DOHH2 (cell line): ENCODE results near the gene KIF25.

Experiments used
- H3F3A ChIP-seq: fragments of 200-600 bp; sonication (generic), shearing (Covaris generic); 2 replicates; pipeline ENCODE4 v1.6.0; 2016; ENCODE audit warnings: antibody characterized with exemption, mild to moderate bottlenecking; ENCODE audit not compliant: control insufficient read depth, insufficient read depth
- H3K27ac ChIP-seq: fragments of 200-600 bp; sonication (generic); 2 replicates; pipeline ENCODE4 v1.5.1; 2014; ENCODE audit warnings: low read depth, mild to moderate bottlenecking, low read length, moderate library complexity
- H3K27me3 ChIP-seq: fragments of 200-600 bp; sonication (generic); 2 replicates; pipeline ENCODE4 v1.6.1; 2014; ENCODE audit warnings: mild to moderate bottlenecking, low read length, mixed read lengths; ENCODE audit not compliant: control insufficient read depth
- H3K36me3 ChIP-seq: fragments of 200-600 bp; sonication (generic); 2 replicates; pipeline ENCODE4 v1.6.1; 2014; ENCODE audit warnings: mild to moderate bottlenecking, low read length, moderate library complexity, mixed read lengths; ENCODE audit not compliant: control insufficient read depth
- H3K4me1 ChIP-seq: fragments of 200-600 bp; sonication (generic); 2 replicates; pipeline ENCODE4 v1.6.1; 2014; ENCODE audit warnings: mild to moderate bottlenecking, low read length, mixed read lengths; ENCODE audit not compliant: control insufficient read depth
- H3K4me2 ChIP-seq: fragments of 200-600 bp; sonication (generic); 2 replicates; pipeline ENCODE4 v1.6.0; 2014; ENCODE audit warnings: mild to moderate bottlenecking, low read length, moderate library complexity
- H3K4me3 ChIP-seq: fragments of 200-600 bp; sonication (generic); 2 replicates; pipeline ENCODE4 v1.5.1; 2014; ENCODE audit warnings: mild to moderate bottlenecking, low read length, mixed read lengths
- H3K79me2 ChIP-seq: fragments of 200-600 bp; sonication (generic); 2 replicates; pipeline ENCODE4 v1.6.1; 2014; ENCODE audit warnings: mild to moderate bottlenecking, low read length, mixed read lengths; ENCODE audit not compliant: control insufficient read depth
- H3K9me2 ChIP-seq: fragments of 200-600 bp; sonication (generic); replicated peaks from 2 replicates; pipeline ENCODE4 v1.6.1; 2014; ENCODE audit warnings: mild to moderate bottlenecking, low read length, mixed read lengths; ENCODE audit not compliant: control insufficient read depth
- H3K9me3 ChIP-seq: fragments of 200-600 bp; sonication (generic); 2 replicates; pipeline ENCODE4 v1.6.1; 2014; ENCODE audit warnings: antibody characterized with exemption, low read length, mixed read lengths; ENCODE audit not compliant: control insufficient read depth, insufficient read depth
- H4K20me1 ChIP-seq: fragments of 200-600 bp; sonication (generic); 2 replicates; pipeline ENCODE4 v1.6.0; 2014; ENCODE audit warnings: low read depth, mild to moderate bottlenecking, antibody characterized with exemption, low read length, moderate library complexity; ENCODE audit not compliant: control insufficient read depth, insufficient read depth
- CTCF ChIP-seq: fragments of 200-600 bp; sonication (generic); IDR thresholded peaks from one replicate; pipeline ENCODE4 v1.5.1; 2014; ENCODE audit warnings: antibody characterized with exemption, mild to moderate bottlenecking, low read depth, low read length; ENCODE audit not compliant: poor library complexity, severe bottlenecking
- EZH2phosphoT487 ChIP-seq: fragments of 200-600 bp; sonication (generic); IDR thresholded peaks from 2 replicates; pipeline ENCODE4 v1.6.1; 2017; ENCODE audit warnings: borderline replicate concordance, mild to moderate bottlenecking, antibody characterized with exemption, low read length, moderate library complexity, mixed read lengths

Gene KIF25

GRCh38 chr6:167953551-167953950 lies 43.9 kb upstream of the KIF25 start:
- Histone ChIP-seq H3K36me3 (peaks cover 14% of the 10 kb centered on the region), H3K79me2 (no peaks in the 10 kb centered on the region), H3K27ac (no peak overlapping the region), H4K20me1 (no peaks in the 10 kb centered on the region), H3K9me2 (no peaks in the 10 kb centered on the region), H3K4me3 (no peak overlapping the region), H3K4me2 (no peak overlapping the region), H3F3A (no peaks in the 10 kb centered on the region), H3K27me3 (no peaks in the 10 kb centered on the region), H3K4me1 (no peaks in the 10 kb centered on the region), H3K9me3 (no peaks in the 10 kb centered on the region)
- TF ChIP-seq EZH2phosphoT487 (no peak), CTCF (no peak)

GRCh38 chr6:167954151-167954550 lies 43.3 kb upstream of the KIF25 start:
- H3K27ac ChIP-seq: no peak overlapping the region
- H3K79me2 ChIP-seq: no peaks in the 10 kb centered on the region
- no peaks in the 10 kb centered on the region for H3K9me3 ChIP-seq
- H3K4me1 ChIP-seq: no peaks in the 10 kb centered on the region
- H3K4me2 ChIP-seq: no peak overlapping the region
- TF ChIP-seq EZH2phosphoT487 (no peak), CTCF (no peak)
- no peaks in the 10 kb centered on the region for H3K9me2 ChIP-seq
- no peak overlapping the region for H3K4me3 ChIP-seq
- H4K20me1 ChIP-seq: no peaks in the 10 kb centered on the region
- no peaks in the 10 kb centered on the region for H3F3A ChIP-seq
- no peaks in the 10 kb centered on the region for H3K27me3 ChIP-seq
- H3K36me3 ChIP-seq: peaks cover 11% of the 10 kb centered on the region

- Histone ChIP-seq H3K9me3 (no peaks in the 10 kb centered on the region), H3F3A (no peaks in the 10 kb centered on the region), H3K4me3 (no peak overlapping the region), H3K9me2 (no peaks in the 10 kb centered on the region), H3K4me1 (no peaks in the 10 kb centered on the region), H3K27me3 (no peaks in the 10 kb centered on the region), H3K36me3 (no peaks in the 10 kb centered on the region), H4K20me1 (no peaks in the 10 kb centered on the region), H3K4me2 (no peak overlapping the region), H3K79me2 (no peaks in the 10 kb centered on the region), H3K27ac (no peak overlapping the region)
- TF ChIP-seq CTCF (no peak), EZH2phosphoT487 (no peak)
Measured at GRCh38 chr6:167956491-167956890, 41.0 kb upstream of the KIF25 start.

- TF ChIP-seq EZH2phosphoT487 (no peak), CTCF (no peak)
- no peaks in the 10 kb centered on the region for H3K9me2 ChIP-seq
- no peak overlapping the region for H3K27ac ChIP-seq
- no peaks in the 10 kb centered on the region for H3K79me2 ChIP-seq
- H3K27me3 ChIP-seq: no peaks in the 10 kb centered on the region
- H3K4me3 ChIP-seq: no peak overlapping the region
- H3F3A ChIP-seq: no peaks in the 10 kb centered on the region
- no peaks in the 10 kb centered on the region for H4K20me1 ChIP-seq
- H3K4me2 ChIP-seq: no peak overlapping the region
- H3K36me3 ChIP-seq: no peaks in the 10 kb centered on the region
- no peaks in the 10 kb centered on the region for H3K4me1 ChIP-seq
- H3K9me3 ChIP-seq: no peaks in the 10 kb centered on the region
Measured at GRCh38 chr6:167956983-167957492, 40.4 kb upstream of the KIF25 start.
